ENCODE data around the gene ANAPC2. TPM values are rescaled to one million over a fixed set of nuclear protein-coding genes. Genes with fewer than 3 reads are reported as not detected.

The ANAPC2 gene
- total RNA-seq, 2 experiments from 2014 or later, result 34.8 to 90.4 TPM

DNA sequence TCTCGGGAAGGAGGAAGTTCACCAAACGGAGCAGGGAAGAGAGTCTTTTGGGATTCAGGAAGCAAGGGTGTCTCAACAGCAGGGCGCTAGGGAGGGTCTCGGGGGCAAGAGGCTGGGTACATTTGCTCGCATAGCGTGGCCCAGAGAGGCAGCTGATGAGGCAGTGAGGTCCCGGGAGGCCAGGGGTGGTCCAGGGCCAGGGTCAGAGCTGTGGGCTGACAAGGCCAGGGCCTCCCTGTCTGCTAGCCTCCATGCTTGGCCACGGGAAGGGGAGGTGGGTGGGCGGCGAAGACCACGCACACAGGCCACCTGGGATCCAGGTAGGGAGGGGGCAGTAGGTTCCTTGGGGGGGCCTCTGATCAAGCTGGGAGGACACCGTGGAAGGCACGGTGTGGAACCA lies 23.2 kb upstream of the ANAPC2 start:
- peaks cover 11% of the 10 kb centered on the region for H3K79me2 ChIP-seq (ENCODE audit: insufficient read depth, low read depth, low read length)
- CTCF ChIA-PET (ENCODE audit: unreplicated experiment), result no interaction called here
- no peak overlapping the region for H3K4me2 ChIP-seq (ENCODE audit: low read length)
- TF ChIP-seq EZH2phosphoT487 (IDR thresholded peaks at IDR 0.05; ENCODE audit: borderline replicate concordance, low read depth, low read length), result no peak
- TF ChIP-seq, protein P1, sequence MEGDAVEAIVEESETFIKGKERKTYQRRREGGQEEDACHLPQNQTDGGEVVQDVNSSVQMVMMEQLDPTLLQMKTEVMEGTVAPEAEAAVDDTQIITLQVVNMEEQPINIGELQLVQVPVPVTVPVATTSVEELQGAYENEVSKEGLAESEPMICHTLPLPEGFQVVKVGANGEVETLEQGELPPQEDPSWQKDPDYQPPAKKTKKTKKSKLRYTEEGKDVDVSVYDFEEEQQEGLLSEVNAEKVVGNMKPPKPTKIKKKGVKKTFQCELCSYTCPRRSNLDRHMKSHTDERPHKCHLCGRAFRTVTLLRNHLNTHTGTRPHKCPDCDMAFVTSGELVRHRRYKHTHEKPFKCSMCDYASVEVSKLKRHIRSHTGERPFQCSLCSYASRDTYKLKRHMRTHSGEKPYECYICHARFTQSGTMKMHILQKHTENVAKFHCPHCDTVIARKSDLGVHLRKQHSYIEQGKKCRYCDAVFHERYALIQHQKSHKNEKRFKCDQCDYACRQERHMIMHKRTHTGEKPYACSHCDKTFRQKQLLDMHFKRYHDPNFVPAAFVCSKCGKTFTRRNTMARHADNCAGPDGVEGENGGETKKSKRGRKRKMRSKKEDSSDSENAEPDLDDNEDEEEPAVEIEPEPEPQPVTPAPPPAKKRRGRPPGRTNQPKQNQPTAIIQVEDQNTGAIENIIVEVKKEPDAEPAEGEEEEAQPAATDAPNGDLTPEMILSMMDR (conservative IDR thresholded peaks at IDR 0.05; ENCODE audit: low read length), result no peak
- no peak overlapping the region for H3K4me3 ChIP-seq (ENCODE audit: low read depth, low read length, poor library complexity, severe bottlenecking)
- peaks cover 7% of the 10 kb centered on the region for H3K4me1 ChIP-seq (ENCODE audit: insufficient read depth, low read length, poor library complexity, severe bottlenecking)
- H3K27ac ChIP-seq (ENCODE audit: low read depth, low read length, poor library complexity, severe bottlenecking), result no peak overlapping the region
- H3K36me3 ChIP-seq (ENCODE audit: insufficient read depth, low read length), result peaks cover 61% of the 10 kb centered on the region
- BruUV-seq (replicated peaks), result no TSS peak
- H4K20me1 ChIP-seq (ENCODE audit: insufficient read depth, low read length), result no peaks in the 10 kb centered on the region
- no peaks in the 10 kb centered on the region for H3K9me2 ChIP-seq (ENCODE audit: insufficient read depth, low read length)
- DNase-seq (ENCODE audit: low spot score), result no peak
- H2AFZ ChIP-seq (ENCODE audit: low read length), result no peak overlapping the region
- H3K9me3 ChIP-seq (ENCODE audit: low read length), result no peaks in the 10 kb centered on the region
- intact Hi-C loops (cut with micrococcal nuclease; ENCODE audit: unreplicated experiment), result no loop called here
- POLR2A ChIA-PET, result no interaction called here

DNA sequence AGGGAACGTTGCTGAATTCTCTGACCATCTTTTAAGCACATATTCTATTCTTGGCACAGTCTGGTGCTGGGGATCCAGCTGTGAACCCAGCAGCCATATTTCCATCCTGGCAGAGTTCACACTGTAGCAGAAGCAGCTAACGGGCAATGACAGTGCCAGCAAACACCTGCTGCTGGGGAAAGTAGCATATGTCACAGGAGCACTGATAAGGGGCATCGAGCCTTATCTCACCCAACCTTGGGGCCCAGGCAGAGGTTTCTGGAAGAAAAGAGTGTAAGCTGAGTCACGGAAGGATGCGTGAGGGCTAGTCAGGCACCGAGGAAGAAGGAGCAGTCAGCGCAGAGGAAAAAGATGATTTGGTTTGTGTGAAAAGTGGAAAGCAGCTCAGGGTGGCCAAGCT lies 18.2 kb upstream of the ANAPC2 start:
- H3K4me1 ChIP-seq (ENCODE audit: insufficient read depth, low read length, poor library complexity, severe bottlenecking), result peaks cover 42% of the 10 kb centered on the region
- ChIA-PET POLR2A (no interaction called here), CTCF (ENCODE audit: unreplicated experiment) (interaction anchor here (0.5 kb wide), 1 partner anchor 15 kb away, joined by 6 read pairs; no protein-coding TSS in a partner anchor)
- no peak for DNase-seq (ENCODE audit: low spot score)
- H3K4me3 ChIP-seq (ENCODE audit: low read depth, low read length, poor library complexity, severe bottlenecking), result peak overlapping the region; percentile 92
- TF ChIP-seq EZH2phosphoT487 (IDR thresholded peaks at IDR 0.05; ENCODE audit: borderline replicate concordance, low read depth, low read length), result no peak
- TF ChIP-seq, protein P1 (conservative IDR thresholded peaks at IDR 0.05; ENCODE audit: low read length), result no peak
- H2AFZ ChIP-seq (ENCODE audit: low read length), result no peak overlapping the region
- peaks cover 14% of the 10 kb centered on the region; the same call in 1 of the 2 replicates for H4K20me1 ChIP-seq (ENCODE audit: insufficient read depth, low read length)
- intact Hi-C loops (cut with micrococcal nuclease; ENCODE audit: unreplicated experiment), result no loop called here
- H3K27ac ChIP-seq (ENCODE audit: low read depth, low read length, poor library complexity, severe bottlenecking), result no peak overlapping the region
- H3K79me2 ChIP-seq (ENCODE audit: insufficient read depth, low read depth, low read length), result peaks cover 57% of the 10 kb centered on the region
- no peaks in the 10 kb centered on the region for H3K9me3 ChIP-seq (ENCODE audit: low read length)
- H3K36me3 ChIP-seq (ENCODE audit: insufficient read depth, low read length), result peaks cover 38% of the 10 kb centered on the region
- H3K4me2 ChIP-seq (ENCODE audit: low read length), result peak overlapping the region; percentile 97
- BruUV-seq (replicated peaks), result no TSS peak
- H3K9me2 ChIP-seq (ENCODE audit: insufficient read depth, low read length), result no peaks in the 10 kb centered on the region

- Histone ChIP-seq H3K4me1 (ENCODE audit: insufficient read depth, low read length, poor library complexity, severe bottlenecking) (peaks cover 44% of the 10 kb centered on the region), H3K36me3 (ENCODE audit: insufficient read depth, low read length) (peaks cover 30% of the 10 kb centered on the region), H3K9me3 (ENCODE audit: low read length) (no peaks in the 10 kb centered on the region), H3K9me2 (ENCODE audit: insufficient read depth, low read length) (no peaks in the 10 kb centered on the region), H3K4me2 (ENCODE audit: low read length) (peak within 1 kb of the TSS; percentile 97), H3K79me2 (ENCODE audit: insufficient read depth, low read depth, low read length) (peaks cover 62% of the 10 kb centered on the region), H4K20me1 (ENCODE audit: insufficient read depth, low read length) (peaks cover 14% of the 10 kb centered on the region; the same call in 1 of the 2 replicates), H3K27ac (ENCODE audit: low read depth, low read length, poor library complexity, severe bottlenecking) (peak within 1 kb of the TSS; percentile 57), H3K4me3 (ENCODE audit: low read depth, low read length, poor library complexity, severe bottlenecking) (peak within 1 kb of the TSS; percentile 92), H2AFZ (ENCODE audit: low read length) (peak within 1 kb of the TSS; percentile 47; the same call in 1 of the 2 replicates)
- peak; percentile 91 for DNase-seq (ENCODE audit: low spot score)
- intact Hi-C loops (cut with micrococcal nuclease; ENCODE audit: unreplicated experiment), result no loop called here
- POLR2A ChIA-PET, result interaction anchor here (0.9 to 1.5 kb wide), 5 partner anchors 11 to 74 kb away, joined by 3 to 4 read pairs (median 4); partner anchors contain the start of gene RNF208
- CTCF ChIA-PET (ENCODE audit: unreplicated experiment), result no interaction called here
- BruUV-seq (replicated peaks), result no TSS peak
- no peak for TF ChIP-seq EZH2phosphoT487 (IDR thresholded peaks at IDR 0.05; ENCODE audit: borderline replicate concordance, low read depth, low read length)
- TF ChIP-seq, protein P1 (conservative IDR thresholded peaks at IDR 0.05; ENCODE audit: low read length), result no peak
Measured at GRCh38 chr9:137205126-137206069, 17.0 kb upstream of the ANAPC2 start, which contains the start of the genes NDOR1 and TMEM203. Gene NDOR1 (plus strand): TSS chr9:137205700. CDS start chr9:137205778, 78 bp downstream. Gene TMEM203 (minus strand): TSS chr9:137205648. CDS start chr9:137205414, 234 bp downstream.
